Endothelial cell of umbilical vein (primary cell): ENCODE results near the gene SULT2B1. TPM values are rescaled to one million over a fixed set of nuclear protein-coding genes. Genes with fewer than 3 reads are reported as not detected.

Source experiments
- BruUV-seq: library from RNA; stranded (reverse); fragments of 400-500 nt; replicated peaks from 2 replicates; lab custom pipeline; 2021; lab: Mats Ljungman, UMichigan
- CTCF ChIA-PET: fragments of 300-600, 350-600 bp; sonication (Branson Sonifier 250); formaldehyde crosslinking; loops from one replicate; lab custom pipeline; 2021; ENCODE audit warnings: antibody characterized with exemption, inconsistent platforms; lab: Charles Lee
- POLR2A ChIA-PET: fragments of 300-600, 350-600 bp; sonication (Branson Sonifier 250); formaldehyde crosslinking; loops from one replicate; lab custom pipeline; 2021; ENCODE audit warnings: antibody characterized with exemption, inconsistent platforms; lab: Charles Lee
- DNase-seq: peaks from one replicate; pipeline ENCODE4 v3.0.0-alpha.2; 2011; ENCODE audit warnings: low read depth, low spot score
- FAIRE-seq: peaks from 2 replicates; lab custom pipeline; 2011; peaks lifted over from hg19 to GRCh38; lab: Jason Lieb, UNC
- H2AFZ ChIP-seq: 2 replicates; pipeline ENCODE4 v1.6.0; 2012; ENCODE audit warnings: low read depth, low read length, control low read depth, inconsistent platforms
- H3K27ac ChIP-seq: 2 replicates; pipeline ENCODE4 v1.5.1; 2011; ENCODE audit warnings: low read depth, mild to moderate bottlenecking, control low read depth, low read length, moderate library complexity; ENCODE audit not compliant: insufficient read depth
- H3K27me3 ChIP-seq, 2 experiments: 2 replicates each; pipeline versions ENCODE4 v1.6.0 to v1.6.1; 2011; ENCODE audit warnings: low read length in 2 of 2, mixed read lengths in 1 of 2; ENCODE audit not compliant: control insufficient read depth in 2 of 2, insufficient read depth in 2 of 2
- H3K36me3 ChIP-seq, 2 experiments: 2 replicates in 1 of 2; 3 replicates in 1 of 2; pipeline ENCODE4 v1.5.1; 2011; ENCODE audit warnings: low read length in 2 of 2, mild to moderate bottlenecking in 1 of 2, moderate library complexity in 1 of 2; ENCODE audit not compliant: control insufficient read depth in 2 of 2, insufficient read depth in 2 of 2; ENCODE audit errors: extremely low read depth in 1 of 2
- H3K4me1 ChIP-seq: 3 replicates; pipeline ENCODE4 v1.5.1; 2011; ENCODE audit warnings: mild to moderate bottlenecking, low read length; ENCODE audit not compliant: control insufficient read depth, insufficient read depth; ENCODE audit errors: extremely low read depth
- H3K4me2 ChIP-seq: 2 replicates; pipeline ENCODE4 v1.6.1; 2011; ENCODE audit warnings: low read length, control low read depth, mixed read lengths; ENCODE audit not compliant: insufficient read depth
- H3K4me3 ChIP-seq, 3 experiments: fragments of 200-600 bp in 1 of 3; sonication (generic), shearing (Covaris generic) in 1 of 3; replicated peaks in 1 of 3; 2 replicates each; pipeline ENCODE4 v1.5.1; 2011 to 2016; ENCODE audit warnings: control low read depth in 3 of 3, low read length in 3 of 3, mild to moderate bottlenecking in 2 of 3, inconsistent platforms in 1 of 3, low read depth in 1 of 3, moderate library complexity in 1 of 3; ENCODE audit not compliant: insufficient read depth in 1 of 3
- H3K79me2 ChIP-seq: 2 replicates; pipeline ENCODE4 v1.6.0; 2012; ENCODE audit warnings: low read length, inconsistent platforms; ENCODE audit not compliant: control insufficient read depth, insufficient read depth
- H3K9ac ChIP-seq: replicated peaks from 2 replicates; pipeline ENCODE3; 2011; ENCODE audit warnings: low read length, control low read depth; ENCODE audit not compliant: insufficient read depth; ENCODE audit errors: extremely low read depth
- H3K9me1 ChIP-seq: replicated peaks from 3 replicates; pipeline ENCODE4 v1.6.0; 2011; ENCODE audit warnings: mild to moderate bottlenecking, low read length; ENCODE audit not compliant: control insufficient read depth, insufficient read depth; ENCODE audit errors: extremely low read depth
- H3K9me3 ChIP-seq: replicated peaks from 2 replicates; pipeline ENCODE4 v1.5.1; 2012; ENCODE audit warnings: low read length, inconsistent platforms; ENCODE audit not compliant: control insufficient read depth, insufficient read depth
- H4K20me1 ChIP-seq: replicated peaks from 2 replicates; pipeline ENCODE3; 2011; ENCODE audit warnings: mild to moderate bottlenecking, low read length; ENCODE audit not compliant: control insufficient read depth, insufficient read depth; ENCODE audit errors: extremely low read depth
- CTCF ChIP-seq, 2 donors: IDR thresholded peaks; 1 replicate in 1 of 2; 2 replicates in 1 of 2; pipeline ENCODE4 v1.5.1; 2011; ENCODE audit warnings: low read length in 2 of 2, mild to moderate bottlenecking in 2 of 2, moderate library complexity in 2 of 2, control low read depth in 1 of 2, inconsistent platforms in 1 of 2, low read depth in 1 of 2; ENCODE audit not compliant: insufficient read depth in 1 of 2; ENCODE audit errors: extremely low read depth in 1 of 2
- MAX ChIP-seq: IDR thresholded peaks from 2 replicates; pipeline ENCODE4 v1.6.1; 2011; ENCODE audit not compliant: insufficient read depth, insufficient read length
- POLR2A ChIP-seq: IDR thresholded peaks from 2 replicates; pipeline ENCODE4 v1.6.1; 2012; ENCODE audit warnings: low read depth, mild to moderate bottlenecking, control low read depth, low read length
- POLR2AphosphoS5 ChIP-seq: IDR thresholded peaks from 2 replicates; pipeline ENCODE4 v1.6.1; 2012; ENCODE audit warnings: low read depth, mild to moderate bottlenecking, control low read depth, low read length, moderate library complexity; ENCODE audit not compliant: insufficient read depth
- dilution Hi-C: fragments of 300-500 bp; cut with MboI; formaldehyde crosslinking; loops from one replicate; pipeline ENCODE4 v1.15.0; 2019; ENCODE audit warnings: low sequenced_read_pairs; ENCODE audit not compliant: extremely low pct_ligation_motif_present
- intact Hi-C: fragments of 100-400 bp; cut with micrococcal nuclease; formaldehyde crosslinking; loops from one replicate; pipeline ENCODE4 v1.10.0; 2022
- polyA plus RNA-seq, 4 experiments: library from polyadenylated mRNA; depleted of rRNA in 3 of 4; stranded (reverse) in 3 of 4; unstranded in 1 of 4; fragments of >200 nt; gene quantifications; 2 replicates each; pipeline versions ENCODE4 v1.2.1 to v1.2.3, GENCODE V29; 2011 to 2012; ENCODE audit warnings: missing spikeins in 1 of 4
- total RNA-seq: library from RNA; stranded (reverse); gene quantifications from 2 replicates; pipeline ENCODE4 v1.2.3, GENCODE V29; 2021

SULT2B1 gene
- total and polyA plus RNA-seq, 2 donors (not counting 3 experiments of a cell fraction or from before 2014, with no cell fraction given): not detected

GRCh38 chr19:48588670-48589401 lies 36.9 kb downstream of the SULT2B1 start:
- intact Hi-C loops (loop anchor here (1.0 kb wide), 1 partner anchor 83 kb away; no protein-coding TSS in a partner anchor), dilution Hi-C loops (no loop called here)
- Histone ChIP-seq H3K4me1 (no peaks in the 10 kb centered on the region), H2AFZ (peak overlapping the region; percentile 40), H3K9me1 (no peaks in the 10 kb centered on the region), H3K9ac (no peak overlapping the region), H3K36me3 (no peaks in the 10 kb centered on the region), H4K20me1 (no peaks in the 10 kb centered on the region), H3K27ac (no peak overlapping the region), H3K4me3 (peak overlapping the region in 1 of 3 experiments; percentile 3), H3K4me2 (peak overlapping the region; percentile 11), H3K79me2 (no peaks in the 10 kb centered on the region), H3K9me3 (no peaks in the 10 kb centered on the region), H3K27me3 (no peaks in the 10 kb centered on the region)
- DNase-seq (peak; percentile 74), FAIRE-seq (peak; percentile 84)
- ChIA-PET POLR2A (interaction anchor here (0.6 kb wide), 1 partner anchor 20 kb away, joined by 3 read pairs; no protein-coding TSS in a partner anchor), CTCF (interaction anchor here (0.5 to 14.1 kb wide), 39 partner anchors 8 to 322 kb away, joined by 3 to 507 read pairs (median 4); partner anchors contain the start of gene GRIN2D)
- TF ChIP-seq MAX (no peak), CTCF (IDR thresholded peaks at IDR 0.05; ENCODE audit: extremely low read depth in 1 of 2, insufficient read depth in 1 of 2, low read depth in 1 of 2, low read length in 2 of 2) (peak; percentile 97 to 98), POLR2A (no peak), POLR2AphosphoS5 (no peak)
- BruUV-seq: no TSS peak
